IPS DF 4.7 (cell line): Measurements from ENCODE around the gene GPRC5B.

Experiments used
- DNase-seq: peaks from one replicate; pipeline ENCODE4 v3.0.0-alpha.2; 2013; ENCODE audit warnings: low spot score; ENCODE audit errors: extremely low read depth

GPRC5B gene

GRCh38 chr16:19872179-19872863 lies 12.3 kb downstream of the GPRC5B start:
- no peak for DNase-seq

GRCh38 chr16:19871721-19872120 lies 12.9 kb downstream of the GPRC5B start:
- no peak for DNase-seq

DNA sequence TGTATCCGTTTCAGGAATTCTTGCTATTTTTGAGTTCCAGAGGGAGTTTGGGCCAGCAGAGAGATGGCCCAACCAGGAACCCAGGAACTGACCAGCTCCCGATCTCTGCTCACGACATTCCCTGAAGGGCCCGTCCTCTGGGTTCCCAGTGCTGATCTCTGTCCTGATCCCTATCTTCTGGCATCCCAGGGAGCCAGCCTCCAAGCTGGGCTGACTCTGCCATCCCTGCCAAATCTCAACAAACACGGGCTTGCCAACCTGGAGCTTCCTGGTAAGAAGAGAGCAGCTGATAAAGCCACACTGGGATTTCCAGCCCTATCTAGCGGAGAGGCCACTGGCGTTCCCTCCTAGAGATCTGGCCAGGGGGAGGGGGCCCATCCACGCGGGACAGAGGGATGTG lies 16.2 kb downstream of the GPRC5B start:
- no peak for DNase-seq

DNA sequence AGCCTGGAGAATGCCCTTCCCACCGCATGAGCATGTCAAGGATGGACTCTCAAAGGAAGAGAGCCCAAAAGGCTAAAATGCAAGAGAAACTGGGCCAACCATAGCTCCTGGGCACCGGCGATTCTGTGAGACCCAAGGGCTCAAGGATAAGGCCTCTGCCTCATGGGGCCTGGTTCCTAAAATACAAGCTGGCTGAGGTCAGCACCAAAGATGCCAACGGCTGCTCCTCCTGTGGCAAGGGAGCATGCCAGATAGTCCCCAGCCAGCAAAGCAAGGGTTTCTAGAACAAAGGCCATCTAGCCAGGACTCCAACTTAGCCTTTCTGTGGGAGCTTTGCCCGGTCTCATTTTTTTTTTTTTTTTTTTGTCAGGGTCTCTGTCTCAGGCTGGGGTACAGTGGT lies 20.1 kb downstream of the GPRC5B start:
- no peak for DNase-seq

- no peak for DNase-seq
These were observed 20.7 kb downstream of the GPRC5B start for GRCh38 chr16:19863990-19864389.

DNA sequence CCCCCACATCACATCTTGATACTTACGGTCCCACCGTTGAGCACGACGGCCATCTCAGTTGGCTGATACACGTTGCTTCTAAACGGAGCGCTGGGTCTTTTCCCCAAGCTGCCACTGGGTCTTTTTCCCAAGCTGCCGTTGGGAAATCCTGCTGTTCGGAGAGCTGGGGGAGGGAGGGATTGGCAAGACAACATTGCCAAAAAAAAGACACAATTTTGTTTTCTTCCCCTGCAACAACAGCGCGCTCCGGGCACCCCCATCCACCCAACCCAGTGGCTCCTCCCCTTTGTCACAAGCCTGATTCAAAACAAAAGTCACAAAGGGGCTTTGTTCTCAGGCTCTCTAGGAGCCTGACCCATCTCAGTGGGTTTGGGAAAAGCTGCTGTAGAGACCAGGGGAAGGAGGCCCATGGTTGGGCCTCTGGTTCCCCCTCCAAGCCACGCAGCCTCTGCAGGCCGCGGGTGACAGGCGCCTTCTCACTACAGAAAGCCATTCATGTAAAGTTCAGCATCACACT lies 22.8 kb downstream of the GPRC5B start:
- no peak for DNase-seq

DNA sequence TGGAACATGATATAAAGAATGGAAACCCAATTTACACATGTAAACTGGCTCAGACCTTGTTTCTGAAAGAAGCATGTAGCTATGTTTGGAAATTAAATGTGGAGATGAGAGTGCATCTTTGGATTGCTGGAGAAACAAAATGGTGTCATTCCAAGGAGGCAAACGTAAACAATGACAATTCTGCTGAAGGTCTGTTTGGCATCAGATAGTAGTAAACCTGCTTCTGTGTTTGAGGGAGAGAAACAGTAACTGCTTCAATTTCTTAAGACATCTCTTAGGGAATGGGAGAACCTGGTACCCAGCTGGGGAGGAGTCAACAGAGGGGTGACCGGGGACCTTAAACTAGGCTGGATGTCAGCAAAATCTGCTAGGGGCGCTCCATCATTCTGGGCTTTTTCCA lies 23.5 kb downstream of the GPRC5B start:
- DNase-seq: no peak

GRCh38 chr16:19860166-19861041 lies 24.2 kb downstream of the GPRC5B start:
- DNase-seq: no peak

DNA sequence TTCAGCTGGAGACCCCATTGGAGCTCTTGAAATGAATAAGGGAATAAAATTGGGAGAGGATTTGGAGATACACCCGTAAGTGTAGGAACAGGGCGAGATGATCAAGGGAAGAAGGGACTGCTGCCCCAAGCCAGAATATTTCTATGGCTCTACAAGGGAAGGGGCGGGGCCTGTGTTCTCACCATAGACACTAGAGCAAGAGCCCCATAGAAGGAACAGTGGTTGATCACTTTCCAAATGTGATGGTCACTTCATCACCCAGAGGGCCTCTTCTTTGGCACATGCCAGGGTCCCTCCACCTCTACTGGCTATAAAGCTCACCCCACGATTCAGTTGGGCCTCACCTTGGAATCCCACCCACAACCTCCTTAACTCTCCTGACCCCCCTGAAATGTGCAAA lies 25.0 kb downstream of the GPRC5B start:
- no peak for DNase-seq

DNA sequence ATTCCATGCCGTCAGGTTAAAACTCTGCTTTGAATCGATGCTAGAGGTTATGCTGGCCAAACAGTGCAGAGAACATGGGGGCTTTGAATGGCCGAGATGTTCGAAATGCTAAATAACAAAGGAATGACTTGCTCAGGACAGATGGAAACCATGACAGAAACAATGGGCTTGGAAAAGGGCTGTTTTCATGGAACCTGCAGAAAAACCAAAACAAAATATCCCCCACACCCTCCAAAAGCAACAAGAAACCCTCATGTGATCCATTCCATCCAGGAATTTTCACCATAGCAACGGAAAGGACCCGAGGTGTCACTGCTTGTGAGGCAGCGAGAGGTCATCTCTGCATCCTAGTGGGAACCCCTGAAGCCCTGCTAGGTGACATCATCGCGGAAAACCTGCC lies 25.5 kb downstream of the GPRC5B start:
- DNase-seq: no peak

- no peak for DNase-seq
These were observed 26.2 kb downstream of the GPRC5B start for GRCh38 chr16:19858340-19859018.

DNA sequence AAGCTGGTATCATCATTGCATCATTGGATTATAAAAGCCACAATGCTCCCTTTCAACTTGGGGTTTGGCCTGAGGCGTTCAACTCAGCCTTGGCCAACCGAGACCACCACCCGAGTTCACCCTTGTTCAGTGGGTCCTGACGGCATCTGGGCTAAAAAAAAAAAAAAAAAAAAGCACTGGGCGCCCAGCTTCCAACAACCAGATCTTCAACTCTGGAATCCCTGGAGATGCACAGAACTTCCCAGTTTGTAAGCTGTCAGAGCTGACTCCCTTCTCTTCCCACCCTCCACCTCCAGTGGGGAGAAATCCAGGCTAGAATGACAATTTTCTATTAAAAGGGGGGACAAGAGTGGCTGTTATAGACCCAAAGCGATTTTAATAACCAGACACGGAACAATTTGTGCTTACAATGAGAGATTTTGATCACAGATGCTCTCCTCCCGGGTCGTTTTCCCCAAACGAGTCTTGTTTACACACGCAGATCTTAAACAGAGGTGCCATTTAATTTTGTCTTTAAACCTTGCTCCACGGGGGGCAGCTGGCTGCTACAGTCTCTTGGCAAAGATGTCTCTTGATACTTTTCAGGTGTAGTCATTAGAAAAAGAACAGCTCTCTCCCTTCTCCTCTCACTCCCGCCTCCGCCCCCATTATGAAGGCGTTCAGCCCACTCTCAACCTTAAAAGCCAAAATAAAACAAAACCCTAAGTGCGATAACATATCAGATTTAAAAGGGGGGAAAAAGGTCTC lies 26.9 kb downstream of the GPRC5B start:
- DNase-seq: no peak

- no peak for DNase-seq
These were observed 28.5 kb downstream of the GPRC5B start for GRCh38 chr16:19856120-19856519.

GRCh38 chr16:19854543-19854876 lies 30.1 kb downstream of the GPRC5B start:
- DNase-seq: no peak

DNA sequence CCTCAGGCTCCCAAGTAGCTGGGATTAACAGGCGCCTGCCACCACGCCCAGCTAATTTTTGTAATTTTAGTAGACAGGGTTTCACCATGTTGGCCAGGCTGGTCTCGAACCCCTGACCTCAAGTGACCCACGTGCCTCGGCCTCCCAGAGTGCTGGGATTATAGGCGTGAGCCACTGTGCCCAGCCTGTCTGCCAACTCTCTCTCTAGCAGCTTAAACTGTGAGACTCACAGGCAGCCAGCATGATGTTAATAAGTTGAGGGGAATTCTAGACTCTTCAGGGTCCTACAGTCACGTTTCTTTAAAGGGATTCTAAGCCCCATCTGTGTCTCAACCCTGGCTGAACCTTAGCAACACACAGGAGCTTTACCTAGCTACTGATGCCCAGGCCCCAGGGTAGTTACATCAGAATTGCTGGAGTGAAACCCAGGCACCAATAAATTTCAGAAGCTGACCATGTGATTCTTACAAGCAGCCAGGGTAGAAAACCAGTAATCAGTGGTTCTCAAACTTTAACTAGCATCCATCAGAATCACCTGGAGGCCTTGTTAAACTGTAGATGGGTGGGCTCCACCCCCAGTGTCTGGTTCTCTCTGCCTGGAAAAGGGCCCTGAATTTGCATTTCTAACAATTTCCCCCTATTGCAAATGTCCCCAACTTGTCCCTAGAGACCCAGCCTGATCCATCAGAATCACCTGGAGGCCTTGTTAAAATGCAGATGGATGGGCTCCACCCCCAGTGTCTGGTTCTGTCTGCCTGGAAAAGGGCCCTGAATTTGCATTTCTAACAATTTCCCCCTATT lies 30.7 kb downstream of the GPRC5B start:
- no peak for DNase-seq

- DNase-seq: no peak
These were observed 31.4 kb downstream of the GPRC5B start for GRCh38 chr16:19853132-19853741.

DNA sequence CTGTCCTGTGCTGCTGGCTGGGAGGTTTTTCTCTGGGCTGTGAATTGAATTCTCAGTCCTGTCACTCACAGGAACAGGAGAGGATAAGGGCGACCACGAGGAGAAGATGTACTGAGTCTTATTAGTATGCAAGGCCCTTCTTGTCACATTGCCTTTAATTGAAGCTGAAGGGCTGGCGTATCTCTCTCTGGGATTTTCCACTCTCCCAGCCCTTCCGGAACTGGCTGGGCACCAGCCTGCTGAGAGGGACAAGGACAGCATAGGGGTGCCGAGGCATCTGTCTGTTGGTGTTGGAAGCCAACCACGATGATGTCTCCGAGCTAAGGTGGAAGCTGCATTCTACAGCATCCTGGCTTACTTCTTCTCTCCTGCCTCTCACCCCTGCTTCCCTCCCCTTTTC lies 33.2 kb downstream of the GPRC5B start:
- no peak for DNase-seq

GRCh38 chr16:19850131-19850817 lies 34.4 kb downstream of the GPRC5B start:
- DNase-seq: no peak

- no peak for DNase-seq
These were observed 35.9 kb downstream of the GPRC5B start for GRCh38 chr16:19848756-19849155.

DNA sequence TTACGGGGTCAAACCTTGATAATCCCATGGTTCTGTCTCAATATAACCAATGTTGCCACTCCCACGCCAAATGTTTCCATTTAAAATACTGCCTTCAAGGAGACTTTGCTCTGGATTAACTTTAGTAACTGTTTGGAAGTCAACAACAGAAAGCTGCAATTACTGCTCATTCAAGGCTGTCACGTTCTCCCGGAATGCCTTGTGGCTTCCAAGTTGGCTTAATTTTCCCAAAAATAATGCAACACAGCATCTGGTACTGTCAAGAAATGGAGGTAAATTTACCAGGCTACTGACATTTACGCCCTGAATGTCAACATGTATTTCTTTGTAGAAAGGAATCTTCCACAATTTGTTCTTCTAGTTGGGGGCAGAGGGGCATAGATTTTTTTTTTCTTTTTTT lies 38.2 kb downstream of the GPRC5B start:
- DNase-seq: no peak
